ENCODE results near the gene SFRP5. TPM values are rescaled to one million over a fixed set of nuclear protein-coding genes. Genes with fewer than 3 reads are reported as not detected.

SFRP5 gene
- total and polyA plus RNA-seq, 2 of the 13 experiments (the other 11 are each of a cell fraction or from before 2014, with no cell fraction given) = 0.32 to 1.7 TPM

DNA sequence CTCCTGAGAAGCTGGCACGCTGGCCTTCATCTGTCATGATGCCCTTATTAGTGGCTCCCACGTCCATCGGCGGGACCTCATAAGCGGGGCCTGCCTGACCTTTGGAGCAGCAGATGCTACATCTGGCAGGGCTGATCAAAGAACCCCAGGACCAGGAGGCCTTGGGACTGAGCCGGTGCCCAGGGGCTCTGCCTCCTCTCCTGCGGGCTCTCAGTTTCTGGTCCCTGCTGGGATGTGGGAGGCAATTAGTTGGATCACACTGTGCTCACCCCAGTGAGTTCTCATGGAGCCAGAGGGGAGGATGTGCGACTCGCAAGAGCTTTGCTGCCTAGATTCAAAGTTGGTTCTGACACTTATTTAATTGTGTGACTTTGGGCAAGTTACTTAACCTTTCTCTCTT is 28.7 kb upstream of the SFRP5 start:
- no peak for FAIRE-seq
- in situ Hi-C loops (cut with HindIII; ENCODE audit: extremely low pct_ligation_motif_present, low pct_unique_long_range_greater_than_20kb) = no loop called here
- H3K4me3 ChIP-seq (replicated peaks in 1 of 3; ENCODE audit: insufficient read depth in 1 of 3, low read depth in 2 of 3, low read length in 3 of 3) = no peak overlapping the region
- H3K27ac ChIP-seq (ENCODE audit: extremely low read length, insufficient read depth, low read length) = no peak overlapping the region
- H3K9ac ChIP-seq (ENCODE audit: insufficient read depth, low read depth, low read length) = no peak overlapping the region
- H4K20me1 ChIP-seq (ENCODE audit: insufficient read depth, low read length) = no peaks in the 10 kb centered on the region
- WGBS (ENCODE audit: low lambda C conversion rate) = 0% methylated on average over 4 of the region's 9 CpGs
- H3K4me1 ChIP-seq (ENCODE audit: insufficient read depth, low read length) = no peaks in the 10 kb centered on the region
- intact Hi-C loops (cut with micrococcal nuclease; ENCODE audit: unreplicated experiment) = no loop called here
- H3K27me3 ChIP-seq (ENCODE audit: control insufficient read depth in 1 of 2, insufficient read depth in 2 of 2, low read length in 2 of 2) = peaks cover 3 to 23% of the 10 kb centered on the region in 2 experiments; a peak in 4 of 5 replicates
- ChIA-PET CTCF (ENCODE audit: low intra/inter-chr PET ratio, low total read pairs) (no interaction called here), POLR2A (no interaction called here)
- DNase-seq (ENCODE audit: low spot score) = no peak
- TF ChIP-seq ZSCAN29 (CRISPR knock-in tag; conservative IDR thresholded peaks at IDR 0.05) (no peak), NFKBIZ (CRISPR knock-in tag; IDR thresholded peaks at IDR 0.05) (no peak), SRSF4 (IDR thresholded peaks at IDR 0.05; ENCODE audit: low read depth, low read length, poor library complexity, severe bottlenecking) (no peak), ZNF383 (CRISPR knock-in tag; IDR thresholded peaks at IDR 0.05; ENCODE audit: borderline replicate concordance) (no peak), TBP (CRISPR knock-in tag; IDR thresholded peaks at IDR 0.05) (no peak), HDAC2 (CRISPR knock-in tag; IDR thresholded peaks at IDR 0.05) (no peak)
- TF ChIP-seq, protein P1, sequence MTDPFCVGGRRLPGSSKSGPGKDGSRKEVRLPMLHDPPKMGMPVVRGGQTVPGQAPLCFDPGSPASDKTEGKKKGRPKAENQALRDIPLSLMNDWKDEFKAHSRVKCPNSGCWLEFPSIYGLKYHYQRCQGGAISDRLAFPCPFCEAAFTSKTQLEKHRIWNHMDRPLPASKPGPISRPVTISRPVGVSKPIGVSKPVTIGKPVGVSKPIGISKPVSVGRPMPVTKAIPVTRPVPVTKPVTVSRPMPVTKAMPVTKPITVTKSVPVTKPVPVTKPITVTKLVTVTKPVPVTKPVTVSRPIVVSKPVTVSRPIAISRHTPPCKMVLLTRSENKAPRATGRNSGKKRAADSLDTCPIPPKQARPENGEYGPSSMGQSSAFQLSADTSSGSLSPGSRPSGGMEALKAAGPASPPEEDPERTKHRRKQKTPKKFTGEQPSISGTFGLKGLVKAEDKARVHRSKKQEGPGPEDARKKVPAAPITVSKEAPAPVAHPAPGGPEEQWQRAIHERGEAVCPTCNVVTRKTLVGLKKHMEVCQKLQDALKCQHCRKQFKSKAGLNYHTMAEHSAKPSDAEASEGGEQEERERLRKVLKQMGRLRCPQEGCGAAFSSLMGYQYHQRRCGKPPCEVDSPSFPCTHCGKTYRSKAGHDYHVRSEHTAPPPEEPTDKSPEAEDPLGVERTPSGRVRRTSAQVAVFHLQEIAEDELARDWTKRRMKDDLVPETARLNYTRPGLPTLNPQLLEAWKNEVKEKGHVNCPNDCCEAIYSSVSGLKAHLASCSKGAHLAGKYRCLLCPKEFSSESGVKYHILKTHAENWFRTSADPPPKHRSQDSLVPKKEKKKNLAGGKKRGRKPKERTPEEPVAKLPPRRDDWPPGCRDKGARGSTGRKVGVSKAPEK (CRISPR knock-in tag; IDR thresholded peaks at IDR 0.05; ENCODE audit: borderline replicate concordance) = no peak
- TF ChIP-seq, protein P2, sequence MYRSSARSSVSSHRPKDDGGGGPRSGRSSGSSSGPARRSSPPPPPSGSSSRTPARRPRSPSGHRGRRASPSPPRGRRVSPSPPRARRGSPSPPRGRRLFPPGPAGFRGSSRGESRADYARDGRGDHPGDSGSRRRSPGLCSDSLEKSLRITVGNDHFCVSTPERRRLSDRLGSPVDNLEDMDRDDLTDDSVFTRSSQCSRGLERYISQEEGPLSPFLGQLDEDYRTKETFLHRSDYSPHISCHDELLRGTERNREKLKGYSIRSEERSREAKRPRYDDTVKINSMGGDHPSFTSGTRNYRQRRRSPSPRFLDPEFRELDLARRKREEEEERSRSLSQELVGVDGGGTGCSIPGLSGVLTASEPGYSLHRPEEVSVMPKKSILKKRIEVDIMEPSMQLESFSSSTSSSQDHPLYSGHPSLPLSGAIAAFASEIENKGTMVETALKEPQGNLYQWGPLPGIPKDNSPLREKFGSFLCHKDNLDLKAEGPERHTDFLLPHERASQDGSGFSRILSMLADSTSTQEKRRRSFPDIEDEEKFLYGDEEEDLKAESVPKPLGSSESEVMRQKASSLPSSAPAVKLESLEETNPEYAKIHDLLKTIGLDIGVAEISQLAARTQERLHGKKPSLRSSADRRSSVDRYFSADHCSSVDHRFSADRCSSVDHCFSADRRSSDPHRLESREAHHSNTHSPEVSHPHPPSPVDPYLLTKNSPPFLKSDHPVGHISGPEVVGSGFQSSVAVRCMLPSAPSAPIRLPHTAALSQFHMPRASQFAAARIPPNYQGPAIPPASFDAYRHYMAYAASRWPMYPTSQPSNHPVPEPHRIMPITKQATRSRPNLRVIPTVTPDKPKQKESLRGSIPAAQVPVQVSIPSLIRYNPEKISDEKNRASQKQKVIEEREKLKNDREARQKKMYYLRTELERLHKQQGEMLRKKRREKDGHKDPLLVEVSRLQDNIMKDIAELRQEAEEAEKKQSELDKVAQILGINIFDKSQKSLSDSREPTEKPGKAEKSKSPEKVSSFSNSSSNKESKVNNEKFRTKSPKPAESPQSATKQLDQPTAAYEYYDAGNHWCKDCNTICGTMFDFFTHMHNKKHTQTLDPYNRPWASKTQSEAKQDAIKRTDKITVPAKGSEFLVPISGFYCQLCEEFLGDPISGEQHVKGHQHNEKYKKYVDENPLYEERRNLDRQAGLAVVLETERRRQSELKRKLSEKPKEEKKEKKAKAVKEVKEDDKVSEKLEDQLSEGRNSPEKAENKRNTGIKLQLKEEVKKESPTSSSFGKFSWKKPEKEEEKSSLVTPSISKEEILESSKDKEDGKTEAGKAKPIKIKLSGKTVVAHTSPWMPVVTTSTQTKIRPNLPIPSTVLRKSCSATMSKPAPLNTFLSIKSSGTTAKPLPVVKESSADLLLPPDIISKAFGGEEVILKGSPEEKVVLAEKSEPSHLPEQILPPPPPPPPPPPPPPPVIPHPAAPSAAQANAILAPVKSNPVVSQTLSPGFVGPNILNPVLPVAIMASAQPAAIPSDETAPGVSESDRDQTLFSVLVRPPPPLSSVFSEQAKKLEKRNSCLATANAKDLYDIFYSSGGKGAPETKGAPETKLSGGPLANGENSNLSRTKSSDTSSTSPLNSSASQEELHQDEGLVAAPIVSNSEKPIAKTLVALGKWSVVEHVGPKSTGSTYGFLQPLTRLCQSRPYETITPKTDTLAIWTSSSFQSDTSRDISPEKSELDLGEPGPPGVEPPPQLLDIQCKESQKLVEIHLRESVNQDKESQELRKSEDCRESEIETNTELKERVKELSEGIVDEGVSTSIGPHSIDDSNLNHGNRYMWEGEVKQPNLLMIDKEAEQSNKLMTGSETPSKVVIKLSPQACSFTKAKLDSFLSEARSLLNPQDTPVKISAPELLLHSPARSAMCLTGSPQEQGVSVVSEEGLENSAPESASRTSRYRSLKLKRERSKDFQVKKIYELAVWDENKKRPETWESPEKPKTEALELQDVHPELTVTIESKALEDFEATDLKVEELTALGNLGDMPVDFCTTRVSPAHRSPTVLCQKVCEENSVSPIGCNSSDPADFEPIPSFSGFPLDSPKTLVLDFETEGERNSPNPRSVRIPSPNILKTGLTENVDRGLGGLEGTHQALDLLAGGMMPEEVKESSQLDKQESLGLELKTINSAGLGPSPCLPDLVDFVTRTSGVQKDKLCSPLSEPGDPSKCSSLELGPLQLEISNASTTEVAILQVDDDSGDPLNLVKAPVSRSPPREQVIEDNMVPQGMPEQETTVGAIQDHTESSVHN (CRISPR knock-in tag; IDR thresholded peaks at IDR 0.05) = no peak
- TF ChIP-seq, protein P3, sequence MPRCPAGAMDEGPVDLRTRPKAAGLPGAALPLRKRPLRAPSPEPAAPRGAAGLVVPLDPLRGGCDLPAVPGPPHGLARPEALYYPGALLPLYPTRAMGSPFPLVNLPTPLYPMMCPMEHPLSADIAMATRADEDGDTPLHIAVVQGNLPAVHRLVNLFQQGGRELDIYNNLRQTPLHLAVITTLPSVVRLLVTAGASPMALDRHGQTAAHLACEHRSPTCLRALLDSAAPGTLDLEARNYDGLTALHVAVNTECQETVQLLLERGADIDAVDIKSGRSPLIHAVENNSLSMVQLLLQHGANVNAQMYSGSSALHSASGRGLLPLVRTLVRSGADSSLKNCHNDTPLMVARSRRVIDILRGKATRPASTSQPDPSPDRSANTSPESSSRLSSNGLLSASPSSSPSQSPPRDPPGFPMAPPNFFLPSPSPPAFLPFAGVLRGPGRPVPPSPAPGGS (CRISPR knock-in tag; IDR thresholded peaks at IDR 0.05) = no peak
- TF ChIP-seq, protein P4, sequence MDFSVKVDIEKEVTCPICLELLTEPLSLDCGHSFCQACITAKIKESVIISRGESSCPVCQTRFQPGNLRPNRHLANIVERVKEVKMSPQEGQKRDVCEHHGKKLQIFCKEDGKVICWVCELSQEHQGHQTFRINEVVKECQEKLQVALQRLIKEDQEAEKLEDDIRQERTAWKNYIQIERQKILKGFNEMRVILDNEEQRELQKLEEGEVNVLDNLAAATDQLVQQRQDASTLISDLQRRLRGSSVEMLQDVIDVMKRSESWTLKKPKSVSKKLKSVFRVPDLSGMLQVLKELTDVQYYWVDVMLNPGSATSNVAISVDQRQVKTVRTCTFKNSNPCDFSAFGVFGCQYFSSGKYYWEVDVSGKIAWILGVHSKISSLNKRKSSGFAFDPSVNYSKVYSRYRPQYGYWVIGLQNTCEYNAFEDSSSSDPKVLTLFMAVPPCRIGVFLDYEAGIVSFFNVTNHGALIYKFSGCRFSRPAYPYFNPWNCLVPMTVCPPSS (IDR thresholded peaks at IDR 0.05) = no peak
- H3K36me3 ChIP-seq (replicated peaks in 1 of 2; ENCODE audit: control insufficient read depth in 1 of 2, insufficient read depth in 2 of 2, low read length in 2 of 2) = no peaks in the 10 kb centered on the region
- BruUV-seq (replicated peaks) = no TSS peak
- no peak overlapping the region for H2AFZ ChIP-seq (ENCODE audit: low read length)
- no peaks in the 10 kb centered on the region for H3K79me2 ChIP-seq (ENCODE audit: insufficient read depth, low read length)
- no peaks in the 10 kb centered on the region for H3K9me3 ChIP-seq (ENCODE audit: low read length)
- no peak overlapping the region for H3K4me2 ChIP-seq (ENCODE audit: low read depth, low read length)
- no peak for ATAC-seq
